Activated naive CD4-positive, alpha-beta T cell treated with anti-CD3 and anti-CD28 coated beads, Interleukin-2, amount 50 U/mL, for 72 hours (primary cell): Measurements from ENCODE around the gene PLEKHA5. TPM values are rescaled to one million over a fixed set of nuclear protein-coding genes. Genes with fewer than 3 reads are reported as not detected.
"Not testable (repeated sequence)": the region's sequence is repeated elsewhere in the genome, so short reads cannot be mapped to it uniquely, and the experiment has no call there.

Experiments
- ATAC-seq, 2 donors: fragments of 150-1000 bp; cut with Tn5 transposase; 2 replicates each; pipeline ENCODE4 v1.10.0; 2021; ENCODE audit warnings: mild to moderate bottlenecking in 2 of 2, moderate library complexity in 2 of 2
- DNase-seq, 2 donors: peaks; one replicate each; pipeline ENCODE4 v3.0.0; 2021 to 2022; ENCODE audit warnings: low spot score in 2 of 2
- H3K27ac Mint-ChIP-seq, 2 donors: one replicate each; pipeline ENCODE4 v1.8.0; 2022; ENCODE audit warnings: mild to moderate bottlenecking in 2 of 2, mixed read lengths in 2 of 2
- H3K36me3 Mint-ChIP-seq, 2 donors: one replicate each; pipeline ENCODE4 v1.8.0; 2022; ENCODE audit warnings: mixed read lengths in 2 of 2
- H3K9me3 Mint-ChIP-seq, 2 donors: one replicate each; pipeline ENCODE4 v1.8.0; 2022; ENCODE audit warnings: mixed read lengths in 2 of 2
- total RNA-seq, 2 donors: library from RNA; stranded (reverse); gene quantifications; one replicate each; pipeline ENCODE4 v1.2.3, GENCODE V29; 2022

The PLEKHA5 gene, protein sequence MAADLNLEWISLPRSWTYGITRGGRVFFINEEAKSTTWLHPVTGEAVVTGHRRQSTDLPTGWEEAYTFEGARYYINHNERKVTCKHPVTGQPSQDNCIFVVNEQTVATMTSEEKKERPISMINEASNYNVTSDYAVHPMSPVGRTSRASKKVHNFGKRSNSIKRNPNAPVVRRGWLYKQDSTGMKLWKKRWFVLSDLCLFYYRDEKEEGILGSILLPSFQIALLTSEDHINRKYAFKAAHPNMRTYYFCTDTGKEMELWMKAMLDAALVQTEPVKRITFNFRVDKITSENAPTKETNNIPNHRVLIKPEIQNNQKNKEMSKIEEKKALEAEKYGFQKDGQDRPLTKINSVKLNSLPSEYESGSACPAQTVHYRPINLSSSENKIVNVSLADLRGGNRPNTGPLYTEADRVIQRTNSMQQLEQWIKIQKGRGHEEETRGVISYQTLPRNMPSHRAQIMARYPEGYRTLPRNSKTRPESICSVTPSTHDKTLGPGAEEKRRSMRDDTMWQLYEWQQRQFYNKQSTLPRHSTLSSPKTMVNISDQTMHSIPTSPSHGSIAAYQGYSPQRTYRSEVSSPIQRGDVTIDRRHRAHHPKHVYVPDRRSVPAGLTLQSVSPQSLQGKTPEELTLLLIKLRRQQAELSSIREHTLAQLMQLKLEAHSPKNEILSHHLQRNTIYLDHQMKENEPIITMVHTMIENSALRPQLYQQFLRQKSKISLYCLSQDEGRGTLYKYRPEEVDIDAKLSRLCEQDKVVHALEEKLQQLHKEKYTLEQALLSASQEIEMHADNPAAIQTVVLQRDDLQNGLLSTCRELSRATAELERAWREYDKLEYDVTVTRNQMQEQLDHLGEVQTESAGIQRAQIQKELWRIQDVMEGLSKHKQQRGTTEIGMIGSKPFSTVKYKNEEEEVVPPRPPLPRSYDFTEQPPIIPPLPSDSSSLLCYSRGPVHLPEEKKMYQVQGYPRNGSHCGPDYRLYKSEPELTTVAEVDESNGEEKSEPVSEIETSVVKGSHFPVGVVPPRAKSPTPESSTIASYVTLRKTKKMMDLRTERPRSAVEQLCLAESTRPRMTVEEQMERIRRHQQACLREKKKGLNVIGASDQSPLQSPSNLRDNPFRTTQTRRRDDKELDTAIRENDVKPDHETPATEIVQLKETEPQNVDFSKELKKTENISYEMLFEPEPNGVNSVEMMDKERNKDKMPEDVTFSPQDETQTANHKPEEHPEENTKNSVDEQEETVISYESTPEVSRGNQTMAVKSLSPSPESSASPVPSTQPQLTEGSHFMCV
- total RNA-seq: 1 to 10 TPM in 1 of 2 donors, under 1 TPM in 1; 0.66 to 2.9 TPM

DNA sequence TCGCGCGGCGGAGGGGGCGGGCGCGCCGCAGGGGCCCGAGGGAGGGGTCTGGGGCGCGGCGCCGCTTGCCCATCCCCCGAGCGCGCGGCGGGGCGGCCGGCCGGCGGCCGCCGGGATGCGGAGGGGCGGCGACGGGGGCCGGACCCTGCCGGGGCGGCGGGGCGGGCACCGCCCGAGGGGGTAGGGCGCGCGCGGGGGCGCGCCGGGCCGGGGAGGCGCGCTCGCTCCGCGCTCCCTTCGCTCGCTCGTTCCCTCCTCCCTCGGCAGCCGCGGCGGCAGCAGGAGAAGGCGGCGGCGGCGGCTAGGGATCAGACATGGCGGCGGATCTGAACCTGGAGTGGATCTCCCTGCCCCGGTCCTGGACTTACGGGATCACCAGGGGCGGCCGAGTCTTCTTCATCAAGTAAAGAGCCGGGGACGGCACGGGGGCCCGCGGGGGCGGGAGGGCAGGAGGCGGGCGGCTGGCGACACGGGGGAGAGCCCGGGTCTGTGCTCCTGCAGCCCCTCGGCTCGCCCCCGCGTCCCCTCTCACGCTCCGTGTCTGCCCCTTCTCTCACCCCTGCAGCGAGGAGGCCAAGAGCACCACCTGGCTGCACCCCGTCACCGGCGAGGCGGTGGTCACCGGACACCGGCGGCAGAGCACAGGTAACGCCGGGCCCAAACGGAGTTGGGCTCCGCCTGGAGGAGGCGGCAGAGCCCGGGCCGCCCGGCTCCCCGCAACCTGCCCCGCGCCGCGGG, at the start of gene PLEKHA5:
TSS of gene PLEKHA5 (plus strand) at position 248 of the 738 bp plus-strand sequence. CDS start at position 315, 67 bp downstream.
- DNase-seq (peak in 1 of 2 donors; percentile 26), ATAC-seq (peak; percentile 70 to 73)
- Mint-ChIP-seq H3K9me3 (peaks cover 7 to 13% of the 10 kb centered on the region in 2 donors), H3K36me3 (peaks cover 20 to 29% of the 10 kb centered on the region in 2 donors), H3K27ac (peak within 1 kb of the TSS in 1 of 2 donors; percentile 71)

GRCh38 chr12:19080918-19081317, 48.6 kb upstream of the PLEKHA5 start:
- DNase-seq (no peak), ATAC-seq (no peak)
- Mint-ChIP-seq H3K27ac (no peak overlapping the region), H3K9me3 (peaks cover 5 to 7% of the 10 kb centered on the region in 2 donors), H3K36me3 (no peaks in the 10 kb centered on the region)

DNA sequence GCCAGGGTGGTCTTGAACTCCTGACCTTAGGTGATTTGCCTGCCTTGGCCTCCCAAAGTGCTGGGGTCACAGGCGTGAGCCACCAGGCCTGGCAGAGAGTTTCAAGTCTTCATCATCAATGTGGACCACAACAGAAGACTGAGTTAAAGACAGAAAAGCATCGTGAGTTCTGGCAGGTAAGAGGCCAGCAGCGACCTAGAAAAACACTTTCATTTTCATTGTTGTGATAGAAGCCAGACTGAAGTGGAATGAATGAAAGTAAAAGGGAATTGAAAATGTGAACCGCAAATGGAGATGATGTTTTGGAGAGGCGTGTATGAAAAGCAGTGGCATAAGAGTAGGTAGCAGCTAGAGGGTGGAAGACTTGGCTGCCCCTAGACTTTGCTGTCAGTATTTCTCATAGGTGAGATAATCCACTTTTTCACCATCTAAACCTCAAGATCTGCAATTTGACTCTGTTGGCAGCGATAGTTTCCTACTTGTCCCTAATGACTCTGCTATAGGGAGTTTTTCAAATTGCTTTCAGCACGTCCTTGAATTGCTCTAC, 47.1 kb upstream of the PLEKHA5 start:
- no peaks in the 10 kb centered on the region for H3K36me3 Mint-ChIP-seq
- DNase-seq (no peak), ATAC-seq (peak in 1 of 2 donors; percentile 22)
- no peak overlapping the region for H3K27ac Mint-ChIP-seq
- H3K9me3 Mint-ChIP-seq: peaks cover 5 to 7% of the 10 kb centered on the region in 2 donors

DNA sequence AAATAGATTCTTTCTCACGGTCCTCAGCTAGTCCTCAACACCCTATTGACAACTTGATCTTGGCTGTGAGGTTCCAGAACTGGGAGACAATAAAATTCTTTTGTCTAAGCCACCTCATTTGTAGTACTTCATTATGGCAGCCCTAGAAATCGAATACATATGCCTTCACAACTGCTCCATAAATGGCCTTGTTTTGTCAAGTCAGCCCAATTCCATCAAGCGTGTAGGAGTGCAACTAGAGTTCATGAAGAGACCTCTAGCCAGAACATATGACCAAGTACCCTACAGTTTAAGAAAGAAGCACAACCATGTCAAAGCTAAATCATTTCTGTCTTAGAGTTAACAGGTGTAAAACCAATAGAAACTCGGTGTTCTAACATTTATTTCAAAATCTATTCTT, 45.0 kb upstream of the PLEKHA5 start:
- ATAC-seq: no peak

GRCh38 chr12:19085090-19085489, 44.4 kb upstream of the PLEKHA5 start:
- no peak for DNase-seq
- no peak overlapping the region for H3K27ac Mint-ChIP-seq
- ATAC-seq: no peak
- peaks cover 5 to 7% of the 10 kb centered on the region in 2 donors for H3K9me3 Mint-ChIP-seq
- no peaks in the 10 kb centered on the region for H3K36me3 Mint-ChIP-seq

More for the DNA sequence above, 45.0 kb upstream of the PLEKHA5 start:
- no peak for DNase-seq
- H3K27ac Mint-ChIP-seq: no peak overlapping the region
- H3K9me3 Mint-ChIP-seq: peaks cover 5 to 7% of the 10 kb centered on the region in 2 donors
- no peaks in the 10 kb centered on the region for H3K36me3 Mint-ChIP-seq

DNA sequence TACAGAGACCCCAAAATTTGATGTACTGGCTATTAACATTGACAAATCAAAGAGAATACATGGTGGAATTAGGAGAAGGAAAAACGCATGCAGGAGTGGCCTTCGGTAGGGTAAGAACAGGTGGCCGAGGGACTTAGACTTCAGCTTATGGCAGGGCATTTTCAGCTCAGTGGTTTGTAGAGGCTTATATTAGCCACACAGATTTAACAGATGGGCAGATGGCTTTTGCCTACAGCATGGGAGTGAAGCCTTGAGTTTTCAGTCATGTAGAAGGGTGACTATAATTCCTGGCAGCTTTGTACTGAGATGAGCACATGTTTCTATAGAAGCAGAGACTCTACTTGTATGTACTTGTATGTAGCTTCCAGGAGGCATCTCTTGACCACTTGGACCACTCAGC, 40.9 kb upstream of the PLEKHA5 start:
- Mint-ChIP-seq H3K36me3 (no peaks in the 10 kb centered on the region), H3K9me3 (peaks cover 0 to 5% of the 10 kb centered on the region in 2 donors), H3K27ac (no peak overlapping the region)
- DNase-seq (no peak), ATAC-seq (no peak)

GRCh38 chr12:19092482-19092881, 37.1 kb upstream of the PLEKHA5 start:
- not testable (repeated sequence) for H3K36me3 Mint-ChIP-seq, DNase-seq, H3K9me3 Mint-ChIP-seq, H3K27ac Mint-ChIP-seq, ATAC-seq

DNA sequence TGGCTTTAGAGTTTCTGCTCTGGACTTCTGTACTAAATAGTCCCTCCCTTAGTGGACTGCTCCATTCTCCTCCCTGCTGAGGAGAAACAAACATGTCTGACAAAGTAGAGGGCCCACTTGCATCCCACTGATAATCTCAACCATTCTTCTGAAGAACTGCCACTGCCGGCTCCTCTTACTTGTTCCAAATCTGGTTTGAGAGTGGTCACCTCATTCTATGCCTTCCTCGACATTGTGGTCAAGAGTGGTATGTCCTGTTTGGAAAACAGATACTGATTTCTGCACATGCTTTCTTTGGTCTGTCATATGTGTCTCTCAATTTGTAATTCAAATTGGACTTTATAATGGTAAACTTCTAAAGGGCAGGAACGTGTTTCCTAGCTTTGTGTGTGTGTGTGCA, 36.3 kb upstream of the PLEKHA5 start:
- no peak for ATAC-seq
- no peaks in the 10 kb centered on the region for H3K36me3 Mint-ChIP-seq
- H3K9me3 Mint-ChIP-seq: no peaks in the 10 kb centered on the region
- H3K27ac Mint-ChIP-seq: no peak overlapping the region
- no peak for DNase-seq

DNA sequence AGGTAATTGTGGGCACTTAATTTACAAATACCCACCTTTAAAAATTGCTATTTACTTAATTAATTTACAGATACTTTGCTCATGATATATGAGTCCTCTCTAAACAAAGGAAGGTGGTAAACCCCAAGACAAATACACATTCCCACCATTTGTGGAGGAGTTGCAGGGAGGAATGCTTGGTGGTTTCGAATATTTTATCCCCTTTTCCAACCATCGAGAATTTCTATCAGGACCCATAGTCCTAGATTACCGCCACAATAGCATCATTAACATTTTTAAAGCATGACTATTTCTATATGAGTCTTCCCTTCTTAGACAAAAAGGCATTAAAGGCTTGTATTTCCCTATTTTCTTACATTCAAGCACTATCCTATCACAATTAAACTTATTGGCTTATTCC, 34.2 kb upstream of the PLEKHA5 start:
- Mint-ChIP-seq H3K9me3 (no peaks in the 10 kb centered on the region), H3K36me3 (no peaks in the 10 kb centered on the region), H3K27ac (no peak overlapping the region)
- no peak for DNase-seq
- no peak for ATAC-seq

DNA sequence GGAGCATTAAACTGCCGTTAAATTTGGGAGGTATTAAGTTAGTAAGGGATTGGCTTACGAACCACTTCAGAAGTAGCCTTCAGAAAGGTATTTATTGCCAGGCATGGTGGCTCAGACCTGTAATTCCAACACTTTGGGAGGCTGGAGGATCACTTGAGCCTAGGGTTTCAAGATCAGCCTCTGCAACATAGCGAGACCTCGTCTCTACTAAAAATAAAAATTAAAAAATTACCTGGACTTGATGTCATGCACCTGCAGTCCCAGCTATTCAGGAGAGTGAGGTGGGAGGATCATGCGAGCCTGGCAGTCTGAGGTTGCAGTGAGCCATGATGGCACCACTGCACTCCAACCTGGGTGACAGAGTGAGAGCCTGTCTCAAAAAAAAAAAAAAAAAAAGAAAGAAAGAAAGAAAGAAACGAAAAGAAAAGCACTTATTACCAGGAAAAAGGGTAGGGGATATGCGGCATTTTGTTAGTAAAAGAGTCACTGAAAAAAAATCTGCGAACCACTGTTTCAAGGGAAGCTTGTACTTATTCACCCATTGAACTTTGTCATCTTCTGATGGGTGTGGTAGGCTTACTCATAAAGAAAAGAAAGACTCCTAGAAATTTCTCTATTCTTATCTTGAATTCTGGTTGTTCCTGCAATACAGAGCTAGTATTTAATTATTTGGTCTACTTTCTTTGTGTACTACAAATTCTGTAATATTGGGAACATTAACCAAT, 33.6 kb upstream of the PLEKHA5 start:
- Mint-ChIP-seq H3K36me3 (no peaks in the 10 kb centered on the region), H3K9me3 (no peaks in the 10 kb centered on the region), H3K27ac (no peak overlapping the region)
- ATAC-seq (no peak), DNase-seq (no peak)

DNA sequence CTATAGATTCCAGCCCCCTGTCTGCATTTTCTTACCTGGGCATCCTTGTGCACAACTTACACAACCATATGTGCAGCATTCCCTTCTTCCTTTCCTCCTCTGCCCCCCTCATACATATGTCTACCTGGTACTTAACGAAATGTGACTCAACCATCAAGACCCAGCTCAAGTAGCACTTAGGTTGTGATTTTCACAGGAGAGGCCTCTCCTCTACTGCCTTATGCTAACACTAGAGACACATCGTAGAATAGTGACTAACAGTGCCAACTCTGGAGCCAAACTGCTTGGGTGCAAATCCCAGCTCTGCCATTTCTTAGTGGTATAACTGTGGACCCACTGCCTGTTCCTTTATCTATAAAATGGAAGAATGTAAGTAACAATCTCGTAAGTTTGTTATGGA, 24.1 kb upstream of the PLEKHA5 start:
- Mint-ChIP-seq H3K9me3 (no peaks in the 10 kb centered on the region), H3K27ac (no peak overlapping the region), H3K36me3 (no peaks in the 10 kb centered on the region)
- ATAC-seq: no peak
- DNase-seq: no peak

GRCh38 chr12:19107750-19108149, 21.8 kb upstream of the PLEKHA5 start:
- Mint-ChIP-seq H3K27ac (no peak overlapping the region), H3K36me3 (no peaks in the 10 kb centered on the region), H3K9me3 (no peaks in the 10 kb centered on the region)
- DNase-seq (no peak), ATAC-seq (no peak)

DNA sequence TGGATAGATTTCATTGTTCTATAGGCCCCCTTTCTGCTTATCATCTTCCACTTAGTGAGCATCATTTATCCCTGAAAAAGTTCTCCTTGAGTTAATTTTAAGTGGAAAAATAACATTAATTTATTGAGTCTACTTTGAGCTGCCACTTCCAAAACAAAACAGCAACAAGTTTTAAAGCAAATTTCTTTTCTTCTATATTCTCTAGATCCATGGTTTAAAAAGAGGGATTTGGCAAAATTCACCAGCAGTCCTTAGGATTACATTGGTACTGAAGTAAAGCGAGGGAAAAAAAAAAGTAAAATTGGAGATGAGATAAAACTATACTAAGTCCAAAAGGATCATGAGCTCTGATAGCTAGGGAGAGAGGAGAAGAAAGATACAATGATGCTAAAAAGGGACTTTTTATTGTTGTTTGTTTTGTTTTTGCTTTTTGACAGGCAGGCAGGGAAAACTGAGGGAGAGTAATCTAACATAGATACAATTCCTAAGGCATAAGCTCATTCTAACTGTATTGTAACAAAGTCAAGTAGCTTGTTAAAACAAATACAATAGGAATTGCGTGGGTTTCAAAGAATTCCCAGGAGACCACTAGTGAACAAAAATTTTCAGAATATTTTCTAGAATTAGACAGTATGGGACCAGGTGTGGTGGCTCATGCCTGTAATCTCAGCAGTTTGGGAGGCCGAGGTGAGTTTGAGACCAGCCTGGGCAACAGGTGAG, 19.2 kb upstream of the PLEKHA5 start:
- no peaks in the 10 kb centered on the region for H3K36me3 Mint-ChIP-seq
- H3K27ac Mint-ChIP-seq: no peak overlapping the region
- no peak for DNase-seq
- no peak for ATAC-seq
- no peaks in the 10 kb centered on the region for H3K9me3 Mint-ChIP-seq

GRCh38 chr12:19113464-19113863, 16.1 kb upstream of the PLEKHA5 start:
- ATAC-seq: no peak
- H3K9me3 Mint-ChIP-seq: no peaks in the 10 kb centered on the region
- H3K27ac Mint-ChIP-seq: no peak overlapping the region
- no peaks in the 10 kb centered on the region for H3K36me3 Mint-ChIP-seq
- DNase-seq: no peak

- Mint-ChIP-seq H3K27ac (no peak overlapping the region), H3K9me3 (no peaks in the 10 kb centered on the region), H3K36me3 (no peaks in the 10 kb centered on the region)
- DNase-seq (no peak), ATAC-seq (no peak)
Observed at GRCh38 chr12:19115285-19115684, 14.2 kb upstream of the PLEKHA5 start.
